Mesenchymal stem cell (in vitro differentiated cells and primary cell): ENCODE data around the gene ALG9.

Experiments used
- DNase-seq: peaks from one replicate; pipeline ENCODE4 v3.0.0-alpha.2; 2013
- H2AFZ ChIP-seq: one replicate; pipeline ENCODE4 v1.6.1; 2013; ENCODE audit warnings: low read depth, mild to moderate bottlenecking, control low read depth, inconsistent platforms, low read length, moderate library complexity
- H2AK5ac ChIP-seq: 2 replicates; pipeline ENCODE4 v1.6.1; 2013; ENCODE audit warnings: low read length, moderate library complexity, mild to moderate bottlenecking, inconsistent platforms; ENCODE audit not compliant: severe bottlenecking
- H2BK120ac ChIP-seq: one replicate; pipeline ENCODE4 v1.6.1; 2013; ENCODE audit warnings: low read depth, mild to moderate bottlenecking, inconsistent platforms, low read length, moderate library complexity
- H2BK12ac ChIP-seq, 2 experiments: one replicate each; pipeline ENCODE4 v1.6.1; 2013; ENCODE audit warnings: inconsistent platforms in 2 of 2, low read length in 2 of 2, mild to moderate bottlenecking in 2 of 2, moderate library complexity in 2 of 2, control low read depth in 1 of 2
- H2BK15ac ChIP-seq: one replicate; pipeline ENCODE4 v1.6.1; 2013; ENCODE audit warnings: mild to moderate bottlenecking, low read depth, inconsistent platforms; ENCODE audit not compliant: poor library complexity, severe bottlenecking
- H2BK5ac ChIP-seq: 2 replicates; pipeline ENCODE4 v1.6.1; 2013; ENCODE audit warnings: low read depth, mild to moderate bottlenecking, low read length, control low read depth, inconsistent platforms; ENCODE audit not compliant: poor library complexity, severe bottlenecking
- H3K14ac ChIP-seq, 2 experiments: one replicate each; pipeline ENCODE4 v1.6.1; 2013; ENCODE audit warnings: inconsistent platforms in 2 of 2, low read length in 2 of 2, control low read depth in 1 of 2, mild to moderate bottlenecking in 1 of 2, moderate library complexity in 1 of 2
- H3K18ac ChIP-seq, 2 experiments: one replicate each; pipeline ENCODE4 v1.6.1; 2013; ENCODE audit warnings: inconsistent platforms in 2 of 2, low read length in 2 of 2, control low read depth in 1 of 2, low read depth in 1 of 2, mild to moderate bottlenecking in 1 of 2
- H3K23ac ChIP-seq, 2 experiments: one replicate each; pipeline ENCODE4 v1.6.1; 2013; ENCODE audit warnings: inconsistent platforms in 2 of 2, low read length in 2 of 2, mild to moderate bottlenecking in 2 of 2, moderate library complexity in 2 of 2, control low read depth in 1 of 2
- H3K27ac ChIP-seq: 2 replicates; pipeline ENCODE4 v1.5.1; 2013; ENCODE audit warnings: mild to moderate bottlenecking, moderate library complexity, low read length, control low read depth, inconsistent platforms; ENCODE audit not compliant: poor library complexity, severe bottlenecking
- H3K27me3 ChIP-seq, 2 experiments: 2 replicates each; pipeline versions ENCODE4 v1.6.1 to v1.7.0; 2013; ENCODE audit warnings: low read length in 2 of 2, mild to moderate bottlenecking in 2 of 2, moderate library complexity in 2 of 2, control low read depth in 1 of 2, inconsistent platforms in 1 of 2; ENCODE audit not compliant: control insufficient read depth in 1 of 2, insufficient read depth in 1 of 2
- H3K36me3 ChIP-seq, 2 experiments: 2 replicates each; pipeline versions ENCODE4 v1.6.1 to v1.7.0; 2013; ENCODE audit warnings: low read length in 2 of 2, control low read depth in 1 of 2, inconsistent platforms in 1 of 2, low read depth in 1 of 2, mild to moderate bottlenecking in 1 of 2; ENCODE audit not compliant: insufficient read depth in 2 of 2, control insufficient read depth in 1 of 2
- H3K4ac ChIP-seq, 2 experiments: one replicate each; pipeline ENCODE4 v1.6.1; 2013; ENCODE audit warnings: inconsistent platforms in 2 of 2, low read length in 2 of 2, mild to moderate bottlenecking in 2 of 2, moderate library complexity in 2 of 2, control low read depth in 1 of 2, low read depth in 1 of 2
- H3K4me1 ChIP-seq: 2 replicates; pipeline ENCODE4 v1.6.1; 2013; ENCODE audit warnings: low read depth, low read length, control low read depth; ENCODE audit not compliant: control insufficient read depth, insufficient read depth
- H3K4me2 ChIP-seq: 2 replicates; pipeline ENCODE4 v1.6.1; 2013; ENCODE audit warnings: low read length, mild to moderate bottlenecking, inconsistent platforms; ENCODE audit not compliant: poor library complexity, severe bottlenecking
- H3K4me3 ChIP-seq, 2 experiments: 2 replicates each; pipeline versions ENCODE4 v1.5.1 to v1.7.0; 2013; ENCODE audit warnings: low read length in 2 of 2, mild to moderate bottlenecking in 2 of 2, control low read depth in 1 of 2, low read depth in 1 of 2; ENCODE audit not compliant: insufficient read depth in 1 of 2
- H3K79me1 ChIP-seq: replicated peaks from 2 replicates; pipeline ENCODE4 v1.6.1; 2013; ENCODE audit warnings: mild to moderate bottlenecking, control low read depth, low read length, inconsistent platforms; ENCODE audit not compliant: poor library complexity, severe bottlenecking
- H3K9ac ChIP-seq: 2 replicates; pipeline ENCODE4 v1.7.0; 2013; ENCODE audit warnings: mild to moderate bottlenecking, low read length, moderate library complexity
- H3K9me3 ChIP-seq: 2 replicates; pipeline ENCODE4 v1.7.0; 2013; ENCODE audit warnings: mild to moderate bottlenecking, low read length; ENCODE audit not compliant: control insufficient read depth
- H4K8ac ChIP-seq: one replicate; pipeline ENCODE4 v1.6.1; 2013; ENCODE audit warnings: inconsistent platforms, mild to moderate bottlenecking, low read length, moderate library complexity
- H4K91ac ChIP-seq: one replicate; pipeline ENCODE4 v1.6.1; 2013; ENCODE audit warnings: mild to moderate bottlenecking, low read length, inconsistent platforms
- WGBS: methylation state at CpG from one replicate; pipeline ENCODE4 v1.1.7; 2013; ENCODE audit warnings: mixed read lengths; 5-methylcytosine and 5-hydroxymethylcytosine counted together

Gene ALG9

DNA sequence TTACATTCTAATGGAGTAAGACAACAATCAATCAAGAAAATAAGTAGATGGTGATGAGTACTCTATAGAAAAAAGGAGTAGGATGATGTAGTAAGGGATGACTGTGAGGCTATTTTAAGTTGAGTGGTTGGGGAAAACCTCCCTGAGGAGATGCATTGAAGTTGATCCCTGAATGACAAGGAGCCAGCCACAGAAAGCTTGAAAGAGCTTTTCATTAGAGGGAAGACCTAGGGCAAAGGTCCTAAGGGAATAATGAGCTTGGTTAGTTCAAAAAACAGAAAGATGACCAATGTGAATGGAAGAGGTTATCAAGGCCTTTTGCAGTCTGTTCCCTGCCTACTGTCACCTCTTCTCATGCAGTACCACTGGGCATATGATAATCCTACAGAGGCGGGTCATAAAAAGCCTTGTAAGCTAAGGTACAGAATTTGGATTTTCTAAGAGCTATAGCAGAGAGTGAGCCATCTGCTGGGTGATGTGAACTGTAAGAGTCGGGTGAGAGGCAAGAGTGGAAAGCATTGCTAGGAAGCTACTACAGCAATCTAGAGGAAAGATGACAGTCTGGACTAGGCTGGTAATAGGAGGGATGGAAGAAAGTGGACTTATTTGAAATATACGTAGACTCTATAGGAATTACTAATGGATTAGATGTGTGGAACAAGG, 108.3 kb downstream of the ALG9 start:
- Histone ChIP-seq H3K4me3 (no peak overlapping the region), H3K27me3 (no peaks in the 10 kb centered on the region), H2BK12ac (no peak overlapping the region), H3K23ac (no peak overlapping the region), H3K9ac (no peak overlapping the region), H3K4ac (no peak overlapping the region), H3K18ac (no peak overlapping the region), H4K91ac (no peak overlapping the region), H2AFZ (no peak overlapping the region), H2BK5ac (no peak overlapping the region), H3K79me1 (peaks cover 23% of the 10 kb centered on the region), H2AK5ac (no peak overlapping the region), H3K4me2 (no peak overlapping the region), H4K8ac (no peak overlapping the region), H3K36me3 (peaks cover 23 to 63% of the 10 kb centered on the region in 2 experiments), H3K27ac (no peak overlapping the region), H2BK15ac (no peak overlapping the region), H3K9me3 (no peaks in the 10 kb centered on the region), H3K4me1 (no peaks in the 10 kb centered on the region), H3K14ac (no peak overlapping the region), H2BK120ac (no peak overlapping the region)
- no peak for DNase-seq
- WGBS: 93% methylated on average over 3 of the region's 3 CpGs

DNA sequence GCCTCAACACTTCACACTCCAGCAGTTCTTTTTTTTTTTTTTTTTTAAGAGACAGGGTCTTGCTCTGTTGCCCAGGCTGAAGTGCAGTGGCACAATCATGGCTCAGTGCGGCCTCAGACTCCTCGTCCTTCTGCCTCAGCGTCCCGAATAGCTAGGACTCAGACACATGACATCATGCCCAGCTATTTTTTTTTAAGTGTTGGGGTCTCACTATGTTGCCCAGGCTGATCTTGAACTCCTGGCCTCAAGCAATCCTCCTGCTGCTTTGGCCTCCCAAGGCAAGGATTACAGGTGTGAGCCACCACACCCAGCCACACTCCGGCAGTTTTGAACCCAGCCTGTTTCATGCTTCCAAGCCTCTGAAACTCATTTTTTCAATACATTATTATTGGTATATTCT, 108.9 kb downstream of the ALG9 start:
- Histone ChIP-seq H2BK120ac (no peak overlapping the region), H3K79me1 (peaks cover 23% of the 10 kb centered on the region), H4K8ac (no peak overlapping the region), H4K91ac (no peak overlapping the region), H3K4me3 (no peak overlapping the region), H3K36me3 (peaks cover 24 to 69% of the 10 kb centered on the region in 2 experiments), H2BK15ac (no peak overlapping the region), H2BK12ac (no peak overlapping the region), H2AFZ (no peak overlapping the region), H3K9ac (peak overlapping the region; percentile 16), H2BK5ac (no peak overlapping the region), H3K4me2 (no peak overlapping the region), H3K27me3 (no peaks in the 10 kb centered on the region), H3K14ac (no peak overlapping the region), H3K27ac (no peak overlapping the region), H3K4me1 (no peaks in the 10 kb centered on the region), H3K9me3 (no peaks in the 10 kb centered on the region), H3K18ac (no peak overlapping the region), H2AK5ac (no peak overlapping the region), H3K4ac (no peak overlapping the region), H3K23ac (no peak overlapping the region)
- 99% methylated on average over 4 of the region's 5 CpGs for WGBS
- no peak for DNase-seq

DNA sequence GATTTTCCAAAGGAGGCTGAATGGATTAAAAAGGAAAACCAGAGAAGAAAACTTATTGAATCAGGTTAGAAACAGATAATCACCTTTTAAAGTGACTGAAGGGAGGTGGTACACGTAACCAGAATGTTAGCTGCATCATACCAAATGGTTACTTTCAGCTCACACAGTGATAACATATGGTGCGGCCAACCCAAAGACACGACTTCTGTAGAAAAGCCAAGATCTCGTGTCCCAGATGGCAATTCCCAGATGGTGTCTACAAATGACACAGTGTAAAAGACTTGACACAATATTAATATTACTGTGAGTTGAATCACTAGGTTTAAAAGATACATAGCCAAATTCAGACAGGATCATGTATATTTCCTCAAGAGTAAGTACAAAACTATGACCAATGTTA, 110.3 kb downstream of the ALG9 start:
- WGBS: 100% methylated on average over 3 of the region's 4 CpGs

DNA sequence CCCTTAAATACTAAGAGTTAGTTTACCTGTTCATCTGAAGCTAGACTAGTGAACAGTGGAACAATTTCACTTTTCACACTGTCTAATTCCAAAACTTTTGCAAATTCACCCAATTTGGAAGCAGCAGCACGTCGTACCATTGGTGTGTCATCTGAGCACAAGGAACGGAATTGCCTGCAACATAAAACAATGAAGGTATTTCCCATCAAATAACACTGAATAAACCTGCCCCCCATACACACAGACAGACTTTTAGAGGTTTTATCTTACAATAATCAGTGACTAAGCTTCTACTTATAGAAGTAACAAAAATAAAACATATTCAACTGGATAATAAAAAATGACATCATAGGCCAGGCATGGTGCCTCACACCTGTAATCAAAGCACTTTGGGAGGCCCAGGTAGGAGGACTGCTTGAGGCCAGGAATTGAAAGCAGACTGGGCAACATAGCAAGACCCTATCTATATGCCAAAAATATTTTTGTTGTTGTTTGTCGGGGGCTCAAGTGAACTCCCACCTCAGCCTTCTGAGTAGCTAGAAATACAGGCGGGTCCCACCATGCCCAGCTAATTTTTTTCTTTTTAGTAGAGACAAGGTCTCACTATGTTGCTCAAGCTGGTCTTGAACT, 111.5 kb downstream of the ALG9 start:
- H3K4me2 ChIP-seq: no peak overlapping the region

More for the DNA sequence above, 110.3 kb downstream of the ALG9 start:
- H3K4me3 ChIP-seq: no peak overlapping the region
- H3K36me3 ChIP-seq: peaks cover 24 to 82% of the 10 kb centered on the region in 2 experiments
- no peak overlapping the region for H3K9ac ChIP-seq
- H3K4me2 ChIP-seq: no peak overlapping the region
- no peak for DNase-seq
- no peak overlapping the region for H3K4ac ChIP-seq
- no peak overlapping the region for H3K23ac ChIP-seq
- no peak overlapping the region for H4K91ac ChIP-seq
- H2AK5ac ChIP-seq: no peak overlapping the region
- H3K4me1 ChIP-seq: no peaks in the 10 kb centered on the region
- no peak overlapping the region for H2AFZ ChIP-seq
- H2BK120ac ChIP-seq: no peak overlapping the region
- H3K27me3 ChIP-seq: no peaks in the 10 kb centered on the region
- no peak overlapping the region for H2BK15ac ChIP-seq
- H3K27ac ChIP-seq: no peak overlapping the region
- no peak overlapping the region for H2BK5ac ChIP-seq
- H3K18ac ChIP-seq: no peak overlapping the region
- no peaks in the 10 kb centered on the region for H3K9me3 ChIP-seq
- no peak overlapping the region for H2BK12ac ChIP-seq
- H3K79me1 ChIP-seq: peaks cover 23% of the 10 kb centered on the region
- H4K8ac ChIP-seq: no peak overlapping the region
- no peak overlapping the region for H3K14ac ChIP-seq

More for the DNA sequence above, 111.5 kb downstream of the ALG9 start:
- Histone ChIP-seq H2BK12ac (no peak overlapping the region), H3K9ac (peak overlapping the region; percentile 22), H2BK5ac (no peak overlapping the region), H3K4me3 (no peak overlapping the region), H3K4ac (no peak overlapping the region), H3K27me3 (no peaks in the 10 kb centered on the region), H3K9me3 (no peaks in the 10 kb centered on the region), H3K23ac (no peak overlapping the region), H2BK15ac (no peak overlapping the region), H2AFZ (no peak overlapping the region), H4K91ac (no peak overlapping the region), H3K4me1 (no peaks in the 10 kb centered on the region), H2BK120ac (no peak overlapping the region), H3K27ac (no peak overlapping the region), H3K18ac (no peak overlapping the region), H3K14ac (no peak overlapping the region), H3K79me1 (peaks cover 26% of the 10 kb centered on the region), H2AK5ac (no peak overlapping the region), H4K8ac (no peak overlapping the region), H3K36me3 (peaks cover 27 to 89% of the 10 kb centered on the region in 2 experiments)
- DNase-seq: no peak
- 98% methylated on average over 4 of the region's 5 CpGs for WGBS
